B cell (primary cell): ENCODE data around the gene COG2. TPM values are rescaled to one million over a fixed set of nuclear protein-coding genes. Genes with fewer than 3 reads are reported as not detected.

ENCODE experiments used
- ATAC-seq: fragments of 200-7000 bp; cut with Tn5 transposase; one replicate; pipeline ENCODE4 v1.10.0; 2021; ENCODE audit warnings: low read depth, mild to moderate bottlenecking, moderate number of reproducible peaks, moderate library complexity
- CTCF ChIA-PET: fragments of 350-600 bp; sonication (Branson Sonifier 250); formaldehyde crosslinking; loops from one replicate; lab custom pipeline; 2021; ENCODE audit warnings: antibody characterized with exemption, inconsistent platforms; lab: Charles Lee
- POLR2A ChIA-PET: fragments of 350-600 bp; sonication (Branson Sonifier 250); formaldehyde crosslinking; loops from one replicate; lab custom pipeline; 2021; ENCODE audit warnings: antibody characterized with exemption; lab: Charles Lee
- DNase-seq: peaks from one replicate; pipeline ENCODE4 v3.0.0; 2013
- H2AFZ ChIP-seq: 2 replicates; pipeline ENCODE4 v1.6.1; 2012; ENCODE audit warnings: mild to moderate bottlenecking, low read depth, low read length; ENCODE audit not compliant: insufficient read depth, poor library complexity, severe bottlenecking
- H3K27ac ChIP-seq, 2 donors: 1 replicate in 1 of 2; 2 replicates in 1 of 2; pipeline ENCODE4 v1.5.1; 2012 to 2013; ENCODE audit warnings: low read length in 2 of 2, mild to moderate bottlenecking in 2 of 2, moderate library complexity in 1 of 2
- H3K27me3 ChIP-seq, 4 experiments: fragments of 200-600 bp in 1 of 4; sonication (generic) in 1 of 4; replicated peaks in 1 of 4; 1 replicate in 2 of 4; 2 replicates in 2 of 4; pipeline versions ENCODE4 v1.6.1 to v1.7.0; 2013 to 2016; ENCODE audit warnings: low read length in 3 of 4, mild to moderate bottlenecking in 2 of 4, mixed read lengths in 1 of 4, moderate library complexity in 1 of 4; ENCODE audit not compliant: insufficient read depth in 4 of 4, control insufficient read depth in 3 of 4; ENCODE audit errors: control extremely low read depth in 1 of 4
- H3K36me3 ChIP-seq, 2 experiments: replicated peaks in 1 of 2; 1 replicate in 1 of 2; 2 replicates in 1 of 2; pipeline versions ENCODE4 v1.6.1 to v1.7.1; 2013; ENCODE audit warnings: low read length in 1 of 2; ENCODE audit not compliant: insufficient read depth in 2 of 2, control insufficient read depth in 1 of 2; ENCODE audit errors: control extremely low read depth in 1 of 2, extremely low read depth in 1 of 2
- H3K4me1 ChIP-seq, 2 donors: fragments of 200-600 bp in 1 of 2; sonication (generic) in 1 of 2; 1 replicate in 1 of 2; 2 replicates in 1 of 2; pipeline versions ENCODE4 v1.5.1 to v1.6.1; 2013 to 2017; ENCODE audit warnings: low read length in 2 of 2; ENCODE audit not compliant: control insufficient read depth in 2 of 2, insufficient read depth in 2 of 2
- H3K4me2 ChIP-seq: replicated peaks from 2 replicates; pipeline ENCODE3; 2012; ENCODE audit warnings: mild to moderate bottlenecking, low read depth, low read length; ENCODE audit not compliant: poor library complexity, severe bottlenecking
- H3K4me3 ChIP-seq, 5 experiments: fragments of 200-600 bp in 1 of 5; sonication (generic) in 1 of 5; 1 replicate in 3 of 5; 2 replicates in 2 of 5; pipeline versions ENCODE4 v1.5.1 to v1.7.0; 2011 to 2016; ENCODE audit warnings: low read length in 4 of 5, mild to moderate bottlenecking in 4 of 5, low read depth in 2 of 5, control low read depth in 1 of 5, moderate library complexity in 1 of 5; ENCODE audit not compliant: insufficient read depth in 1 of 5; ENCODE audit errors: control extremely low read depth in 1 of 5, extremely low read depth in 1 of 5
- H3K79me2 ChIP-seq: fragments of 200-600 bp; sonication (generic); one replicate; pipeline ENCODE4 v1.6.0; 2016; ENCODE audit warnings: low read length; ENCODE audit not compliant: control insufficient read depth, insufficient read depth
- H3K9ac ChIP-seq: fragments of 200-600 bp; sonication (generic); 2 replicates; pipeline ENCODE4 v1.6.1; 2017; ENCODE audit warnings: mild to moderate bottlenecking, low read length, moderate library complexity
- H3K9me3 ChIP-seq, 3 donors: one replicate each; pipeline versions ENCODE4 v1.6.1 to v1.7.1; 2013; ENCODE audit warnings: low read length in 2 of 3; ENCODE audit not compliant: control insufficient read depth in 2 of 3, insufficient read depth in 1 of 3; ENCODE audit errors: control extremely low read depth in 1 of 3
- H4K20me1 ChIP-seq: 2 replicates; pipeline ENCODE4 v1.6.0; 2012; ENCODE audit warnings: mild to moderate bottlenecking, low read length; ENCODE audit not compliant: insufficient read depth, control insufficient read depth, poor library complexity, severe bottlenecking
- H3K27ac Mint-ChIP-seq: one replicate; pipeline ENCODE4 v1.8.0; 2021; ENCODE audit warnings: mixed read lengths
- H3K27me3 Mint-ChIP-seq: one replicate; pipeline ENCODE4 v1.8.0; 2021; ENCODE audit warnings: mixed read lengths
- H3K4me1 Mint-ChIP-seq: one replicate; pipeline ENCODE4 v1.8.0; 2021; ENCODE audit warnings: mixed read lengths
- H3K4me3 Mint-ChIP-seq: one replicate; pipeline ENCODE4 v1.8.0; 2021; ENCODE audit warnings: mixed read lengths
- H3K9me3 Mint-ChIP-seq: one replicate; pipeline ENCODE4 v1.8.0; 2022; ENCODE audit warnings: mixed read lengths; ENCODE audit not compliant: insufficient read depth
- CTCF ChIP-seq: fragments of 200-600 bp; IDR thresholded peaks from one replicate; pipeline ENCODE4 v1.8.0; 2022; ENCODE audit warnings: antibody characterized with exemption, mild to moderate bottlenecking
- EZH2 ChIP-seq: IDR thresholded peaks from 2 replicates; pipeline ENCODE4 v1.6.1; 2012; ENCODE audit warnings: borderline replicate concordance, low read depth, mild to moderate bottlenecking, moderate library complexity, low read length; ENCODE audit not compliant: insufficient read depth, poor library complexity, severe bottlenecking
- WGBS: methylation state at CpG from one replicate; pipeline ENCODE4 v1.1.5; 2013; ENCODE audit warnings: missing lambda C conversion rate; ENCODE audit not compliant: insufficient coverage; 5-methylcytosine and 5-hydroxymethylcytosine counted together
- intact Hi-C: fragments of 100-400 bp; cut with micrococcal nuclease; formaldehyde crosslinking; loops from one replicate; pipeline ENCODE4 v1.10.0; 2022
- polyA plus RNA-seq: library from polyadenylated mRNA; depleted of rRNA; stranded (reverse); fragments of >200 nt; gene quantifications from 2 replicates; pipeline ENCODE4 v1.2.3, GENCODE V29; 2012
- total RNA-seq, 2 donors: library from RNA; stranded (reverse); fragments of 120-200 nt in 1 of 2; gene quantifications; 1 replicate in 1 of 2; 2 replicates in 1 of 2; pipeline versions ENCODE4 v1.2.3 to v1.2.4, GENCODE V29; 2013 to 2022

COG2 gene
- total and polyA plus RNA-seq, 2 donors (not counting 1 experiment from before 2014, with no cell fraction given) = 17.0 to 42.5 TPM

- Histone ChIP-seq H3K9me3 (peaks cover 0 to 1% (median 0%) of the 10 kb centered on the region in 3 donors), H3K4me3 (no peak overlapping the region), H3K4me1 (no peaks in the 10 kb centered on the region), H2AFZ (no peak overlapping the region), H3K9ac (no peak overlapping the region), H4K20me1 (no peaks in the 10 kb centered on the region), H3K27me3 (peaks cover 0 to 34% (median 15%) of the 10 kb centered on the region in 4 experiments), H3K36me3 (no peaks in the 10 kb centered on the region), H3K79me2 (no peaks in the 10 kb centered on the region), H3K27ac (no peak overlapping the region), H3K4me2 (no peak overlapping the region)
- intact Hi-C loops = no loop called here
- POLR2A ChIA-PET = no interaction called here
- no CpG with 5 or more reads among the region's 3 CpGs for WGBS
- TF ChIP-seq EZH2 (no peak), CTCF (no peak)
- Mint-ChIP-seq H3K27ac (no peak overlapping the region), H3K27me3 (peaks cover 36% of the 10 kb centered on the region), H3K4me1 (no peaks in the 10 kb centered on the region), H3K9me3 (no peaks in the 10 kb centered on the region), H3K4me3 (no peak overlapping the region)
- ATAC-seq = no peak
- no peak for DNase-seq
- CTCF ChIA-PET = no interaction called here
Measured at GRCh38 chr1:230614121-230614520, 28.2 kb upstream of the COG2 start.

GRCh38 chr1:230618537-230618936 lies 23.7 kb upstream of the COG2 start:
- peaks cover 0 to 30% (median 13%) of the 10 kb centered on the region in 4 experiments for H3K27me3 ChIP-seq
- no peak for TF ChIP-seq CTCF
- no peak for TF ChIP-seq EZH2
- ATAC-seq = no peak

More at GRCh38 chr1:230618537-230618936, 23.7 kb upstream of the COG2 start:
- no peaks in the 10 kb centered on the region for H3K9me3 ChIP-seq
- H3K4me1 ChIP-seq = no peaks in the 10 kb centered on the region
- Mint-ChIP-seq H3K4me1 (no peaks in the 10 kb centered on the region), H3K27ac (no peak overlapping the region), H3K27me3 (peaks cover 39% of the 10 kb centered on the region), H3K4me3 (no peak overlapping the region), H3K9me3 (no peaks in the 10 kb centered on the region)
- ChIA-PET POLR2A (no interaction called here), CTCF (no interaction called here)
- no peaks in the 10 kb centered on the region for H3K36me3 ChIP-seq
- no peak overlapping the region for H3K27ac ChIP-seq
- H2AFZ ChIP-seq = no peak overlapping the region
- H3K79me2 ChIP-seq = no peaks in the 10 kb centered on the region
- intact Hi-C loops = no loop called here
- 100% methylated on average over 1 of the region's 2 CpGs for WGBS
- no peak overlapping the region for H3K9ac ChIP-seq
- DNase-seq = no peak
- H3K4me3 ChIP-seq = no peak overlapping the region
- no peaks in the 10 kb centered on the region for H4K20me1 ChIP-seq
- no peak overlapping the region for H3K4me2 ChIP-seq
